ENCODE data around the gene ATG9B. TPM values are rescaled to one million over a fixed set of nuclear protein-coding genes. Genes with fewer than 3 reads are reported as not detected.

The ATG9B gene
- total and polyA plus RNA-seq, 2 donors (not counting 1 experiment from before 2014, with no cell fraction given): under 0.01 to 0.03 TPM

- Histone ChIP-seq H3K4me3 (replicated peaks in 1 of 4; ENCODE audit: control extremely low read depth in 1 of 4, insufficient read depth in 1 of 4, low read depth in 3 of 4, low read length in 4 of 4) (no peak overlapping the region), H3K36me3 (ENCODE audit: control insufficient read depth, insufficient read depth, low read length) (no peaks in the 10 kb centered on the region), H3K9ac (ENCODE audit: insufficient read depth, low read length) (no peak overlapping the region), H3K9me3 (ENCODE audit: control insufficient read depth, insufficient read depth, low read depth, low read length) (no peaks in the 10 kb centered on the region), H3K27ac (ENCODE audit: insufficient read depth, low read length) (no peak overlapping the region), H4K20me1 (ENCODE audit: control insufficient read depth, extremely low read depth, insufficient read depth, low read length) (no peaks in the 10 kb centered on the region), H3K4me2 (ENCODE audit: extremely low read depth, insufficient read depth, low read length) (no peak overlapping the region), H3K27me3 (ENCODE audit: control insufficient read depth, insufficient read depth, low read length) (no peaks in the 10 kb centered on the region), H2AFZ (ENCODE audit: low read length) (no peak overlapping the region), H3K4me1 (ENCODE audit: control insufficient read depth, extremely low read depth, insufficient read depth, low read length) (peaks cover 8% of the 10 kb centered on the region), H3K79me2 (ENCODE audit: control insufficient read depth, insufficient read depth, low read length) (no peaks in the 10 kb centered on the region)
- TF ChIP-seq EZH2 (IDR thresholded peaks at IDR 0.05; ENCODE audit: low read length, missing control alignments): no peak
- TF ChIP-seq CTCF (conservative IDR thresholded peaks at IDR 0.05 in 1 of 2, IDR thresholded peaks at IDR 0.05 in 1 of 2; ENCODE audit: low read depth in 1 of 2, low read length in 2 of 2): no peak
- DNase-seq (ENCODE audit: low read depth in 2 of 2): peak; percentile 71 to 74
Measured at GRCh38 chr7:151051108-151051507, 26.8 kb upstream of the ATG9B start.

GRCh38 chr7:151048911-151049463 lies 24.7 kb upstream of the ATG9B start:
- H3K9me3 ChIP-seq (ENCODE audit: control insufficient read depth, insufficient read depth, low read depth, low read length): no peaks in the 10 kb centered on the region
- no peak overlapping the region for H3K4me3 ChIP-seq (replicated peaks in 1 of 4; ENCODE audit: control extremely low read depth in 1 of 4, insufficient read depth in 1 of 4, low read depth in 3 of 4, low read length in 4 of 4)
- no peak overlapping the region for H3K9ac ChIP-seq (ENCODE audit: insufficient read depth, low read length)
- no peak overlapping the region for H3K4me2 ChIP-seq (ENCODE audit: extremely low read depth, insufficient read depth, low read length)
- H3K27me3 ChIP-seq (ENCODE audit: control insufficient read depth, insufficient read depth, low read length): no peaks in the 10 kb centered on the region
- peaks cover 2% of the 10 kb centered on the region for H3K36me3 ChIP-seq (ENCODE audit: control insufficient read depth, insufficient read depth, low read length)
- no peak overlapping the region for H3K27ac ChIP-seq (ENCODE audit: insufficient read depth, low read length)
- no peak overlapping the region for H2AFZ ChIP-seq (ENCODE audit: low read length)
- H4K20me1 ChIP-seq (ENCODE audit: control insufficient read depth, extremely low read depth, insufficient read depth, low read length): no peaks in the 10 kb centered on the region
- H3K4me1 ChIP-seq (ENCODE audit: control insufficient read depth, extremely low read depth, insufficient read depth, low read length): peaks cover 8% of the 10 kb centered on the region
- TF ChIP-seq CTCF (conservative IDR thresholded peaks at IDR 0.05 in 1 of 2, IDR thresholded peaks at IDR 0.05 in 1 of 2; ENCODE audit: low read depth in 1 of 2, low read length in 2 of 2) (no peak), EZH2 (IDR thresholded peaks at IDR 0.05; ENCODE audit: low read length, missing control alignments) (no peak)
- no peak for DNase-seq (ENCODE audit: low read depth in 2 of 2)
- H3K79me2 ChIP-seq (ENCODE audit: control insufficient read depth, insufficient read depth, low read length): no peaks in the 10 kb centered on the region

- Histone ChIP-seq H3K4me3 (replicated peaks in 1 of 4; ENCODE audit: control extremely low read depth in 1 of 4, insufficient read depth in 1 of 4, low read depth in 3 of 4, low read length in 4 of 4) (no peak within 1 kb of the TSS), H3K9me3 (ENCODE audit: control insufficient read depth, insufficient read depth, low read depth, low read length) (no peaks in the 10 kb centered on the region)
Measured at GRCh38 chr7:151047976-151048815, 23.9 kb upstream of the ATG9B start, which contains the start of gene ASIC3. TSS of gene ASIC3 (plus strand) at chr7:151048531. CDS start at chr7:151048886, 355 bp downstream.

More at GRCh38 chr7:151047976-151048815, 23.9 kb upstream of the ATG9B start, which contains the start of gene ASIC3:
- Histone ChIP-seq H3K27me3 (ENCODE audit: control insufficient read depth, insufficient read depth, low read length) (no peaks in the 10 kb centered on the region), H3K27ac (ENCODE audit: insufficient read depth, low read length) (no peak within 1 kb of the TSS), H3K79me2 (ENCODE audit: control insufficient read depth, insufficient read depth, low read length) (no peaks in the 10 kb centered on the region), H3K36me3 (ENCODE audit: control insufficient read depth, insufficient read depth, low read length) (peaks cover 2% of the 10 kb centered on the region), H3K4me1 (ENCODE audit: control insufficient read depth, extremely low read depth, insufficient read depth, low read length) (peaks cover 8% of the 10 kb centered on the region), H3K4me2 (ENCODE audit: extremely low read depth, insufficient read depth, low read length) (no peak within 1 kb of the TSS), H2AFZ (ENCODE audit: low read length) (no peak within 1 kb of the TSS), H3K9ac (ENCODE audit: insufficient read depth, low read length) (no peak within 1 kb of the TSS), H4K20me1 (ENCODE audit: control insufficient read depth, extremely low read depth, insufficient read depth, low read length) (no peaks in the 10 kb centered on the region)
- DNase-seq (ENCODE audit: low read depth in 2 of 2): no peak
- no peak for TF ChIP-seq CTCF (conservative IDR thresholded peaks at IDR 0.05 in 1 of 2, IDR thresholded peaks at IDR 0.05 in 1 of 2; ENCODE audit: low read depth in 1 of 2, low read length in 2 of 2)
- no peak for TF ChIP-seq EZH2 (IDR thresholded peaks at IDR 0.05; ENCODE audit: low read length, missing control alignments)

All from fibroblast of lung (primary cell).